ENCODE results near the gene GPM6B.

GPM6B gene

DNA sequence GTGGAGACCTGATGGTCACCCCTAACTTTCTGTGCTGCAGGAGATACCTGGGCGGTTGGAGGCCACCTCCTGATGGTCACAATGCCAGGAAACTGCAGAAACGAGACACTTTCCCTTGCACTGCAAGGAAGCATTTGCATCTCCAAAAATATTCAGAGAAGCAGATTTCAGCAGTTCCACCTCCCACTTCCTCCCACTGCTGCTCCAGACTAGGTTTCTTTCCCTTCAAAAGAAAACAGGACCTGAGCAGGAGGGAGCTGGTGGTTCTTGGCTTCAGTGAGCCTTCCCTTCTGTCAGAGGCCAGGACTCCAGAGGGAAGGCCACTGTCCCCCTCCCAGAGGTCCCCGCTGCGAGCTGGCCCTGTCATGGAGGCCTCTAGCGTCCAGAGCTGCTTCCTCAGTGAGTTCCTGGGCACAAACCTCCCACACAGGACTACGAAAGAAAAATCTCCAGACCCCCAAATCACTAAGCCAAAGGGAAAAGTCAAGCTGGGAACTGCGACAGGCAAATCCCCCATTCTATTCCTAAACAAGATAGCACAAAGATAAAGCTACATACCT, 35.9 kb downstream of the GPM6B start:
- Histone ChIP-seq H4K20me1 (ENCODE audit: low read depth, low read length) (no peaks in the 10 kb centered on the region), H3K9me2 (replicated peaks; ENCODE audit: insufficient read depth, low read length) (no peaks in the 10 kb centered on the region), H3K27ac (ENCODE audit: low read depth, low read length) (no peak overlapping the region)

DNA sequence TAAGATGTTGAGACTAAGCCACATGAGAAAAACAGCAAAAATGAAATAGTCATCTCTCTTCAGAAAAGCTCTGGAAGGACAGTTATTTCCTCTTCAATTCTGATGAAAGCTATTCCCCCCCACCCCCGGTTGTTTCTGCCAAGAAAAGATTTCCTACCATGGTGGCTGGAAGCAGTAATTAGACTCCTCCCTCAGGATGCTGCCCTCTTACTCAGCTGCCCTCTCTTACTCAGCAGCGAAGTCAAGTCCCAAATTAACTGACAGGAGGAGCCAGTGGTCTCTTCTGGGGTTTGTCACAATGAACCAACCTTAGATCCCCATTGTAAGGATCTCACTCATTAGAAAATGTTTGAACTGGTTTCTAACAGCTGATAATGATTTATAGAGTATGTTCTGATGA, 38.0 kb downstream of the GPM6B start:
- H3K9me2 ChIP-seq (replicated peaks; ENCODE audit: insufficient read depth, low read length): no peaks in the 10 kb centered on the region
- TF ChIP-seq, protein P1, sequence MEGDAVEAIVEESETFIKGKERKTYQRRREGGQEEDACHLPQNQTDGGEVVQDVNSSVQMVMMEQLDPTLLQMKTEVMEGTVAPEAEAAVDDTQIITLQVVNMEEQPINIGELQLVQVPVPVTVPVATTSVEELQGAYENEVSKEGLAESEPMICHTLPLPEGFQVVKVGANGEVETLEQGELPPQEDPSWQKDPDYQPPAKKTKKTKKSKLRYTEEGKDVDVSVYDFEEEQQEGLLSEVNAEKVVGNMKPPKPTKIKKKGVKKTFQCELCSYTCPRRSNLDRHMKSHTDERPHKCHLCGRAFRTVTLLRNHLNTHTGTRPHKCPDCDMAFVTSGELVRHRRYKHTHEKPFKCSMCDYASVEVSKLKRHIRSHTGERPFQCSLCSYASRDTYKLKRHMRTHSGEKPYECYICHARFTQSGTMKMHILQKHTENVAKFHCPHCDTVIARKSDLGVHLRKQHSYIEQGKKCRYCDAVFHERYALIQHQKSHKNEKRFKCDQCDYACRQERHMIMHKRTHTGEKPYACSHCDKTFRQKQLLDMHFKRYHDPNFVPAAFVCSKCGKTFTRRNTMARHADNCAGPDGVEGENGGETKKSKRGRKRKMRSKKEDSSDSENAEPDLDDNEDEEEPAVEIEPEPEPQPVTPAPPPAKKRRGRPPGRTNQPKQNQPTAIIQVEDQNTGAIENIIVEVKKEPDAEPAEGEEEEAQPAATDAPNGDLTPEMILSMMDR (IDR thresholded peaks at IDR 0.05; ENCODE audit: insufficient read depth, low read length, poor library complexity, severe bottlenecking): no peak
- no peak for TF ChIP-seq EZH2phosphoT487 (conservative IDR thresholded peaks at IDR 0.05; ENCODE audit: low read length)
- H2AFZ ChIP-seq (ENCODE audit: low read depth, low read length, severe bottlenecking): no peak overlapping the region
- no peaks in the 10 kb centered on the region for H4K20me1 ChIP-seq (ENCODE audit: low read depth, low read length)
- no peaks in the 10 kb centered on the region for H3K9me3 ChIP-seq (ENCODE audit: insufficient read depth, low read length)
- H3K4me3 ChIP-seq (ENCODE audit: insufficient read depth, low read length, poor library complexity, severe bottlenecking): no peak overlapping the region
- no peak overlapping the region for H3K27ac ChIP-seq (ENCODE audit: low read depth, low read length)
- no peak overlapping the region for H3K9ac ChIP-seq (ENCODE audit: low read length)
- H3K36me3 ChIP-seq (ENCODE audit: low read length): no peaks in the 10 kb centered on the region
- H3K4me2 ChIP-seq (ENCODE audit: low read depth, low read length, poor library complexity, severe bottlenecking): no peak overlapping the region
- H3K79me2 ChIP-seq (ENCODE audit: insufficient read depth, low read length): no peaks in the 10 kb centered on the region
- no peaks in the 10 kb centered on the region; the same call in 1 of the 2 replicates for H3F3A ChIP-seq (ENCODE audit: insufficient read depth)
- H3K27me3 ChIP-seq (ENCODE audit: low read length): no peaks in the 10 kb centered on the region

More for the DNA sequence above, 35.9 kb downstream of the GPM6B start:
- H3K9ac ChIP-seq (ENCODE audit: low read length): no peak overlapping the region
- TF ChIP-seq EZH2phosphoT487 (conservative IDR thresholded peaks at IDR 0.05; ENCODE audit: low read length): no peak
- TF ChIP-seq, protein P1 (IDR thresholded peaks at IDR 0.05; ENCODE audit: insufficient read depth, low read length, poor library complexity, severe bottlenecking): no peak
- no peaks in the 10 kb centered on the region for H3K79me2 ChIP-seq (ENCODE audit: insufficient read depth, low read length)
- no peaks in the 10 kb centered on the region for H3K27me3 ChIP-seq (ENCODE audit: low read length)
- H3K4me2 ChIP-seq (ENCODE audit: low read depth, low read length, poor library complexity, severe bottlenecking): no peak overlapping the region
- H3K36me3 ChIP-seq (ENCODE audit: low read length): no peaks in the 10 kb centered on the region
- no peak overlapping the region for H3K4me3 ChIP-seq (ENCODE audit: insufficient read depth, low read length, poor library complexity, severe bottlenecking)
- no peaks in the 10 kb centered on the region for H3K9me3 ChIP-seq (ENCODE audit: insufficient read depth, low read length)
- H3F3A ChIP-seq (ENCODE audit: insufficient read depth): no peaks in the 10 kb centered on the region; the same call in 1 of the 2 replicates
- no peak overlapping the region for H2AFZ ChIP-seq (ENCODE audit: low read depth, low read length, severe bottlenecking)

GRCh38 chrX:13776387-13776786, 40.5 kb downstream of the GPM6B start:
- H3K27me3 ChIP-seq (ENCODE audit: low read length): no peaks in the 10 kb centered on the region
- H3K36me3 ChIP-seq (ENCODE audit: low read length): no peaks in the 10 kb centered on the region; the same call in 1 of the 2 replicates
- no peaks in the 10 kb centered on the region; the same call in 1 of the 2 replicates for H3F3A ChIP-seq (ENCODE audit: insufficient read depth)

More at GRCh38 chrX:13776387-13776786, 40.5 kb downstream of the GPM6B start:
- Histone ChIP-seq H3K79me2 (ENCODE audit: insufficient read depth, low read length) (no peaks in the 10 kb centered on the region), H3K9ac (ENCODE audit: low read length) (no peak overlapping the region), H3K27ac (ENCODE audit: low read depth, low read length) (no peak overlapping the region), H2AFZ (ENCODE audit: low read depth, low read length, severe bottlenecking) (no peak overlapping the region), H3K4me3 (ENCODE audit: insufficient read depth, low read length, poor library complexity, severe bottlenecking) (no peak overlapping the region), H3K9me3 (ENCODE audit: insufficient read depth, low read length) (no peaks in the 10 kb centered on the region), H3K9me2 (replicated peaks; ENCODE audit: insufficient read depth, low read length) (no peaks in the 10 kb centered on the region), H3K4me2 (ENCODE audit: low read depth, low read length, poor library complexity, severe bottlenecking) (no peak overlapping the region), H4K20me1 (ENCODE audit: low read depth, low read length) (no peaks in the 10 kb centered on the region)
- no peak for TF ChIP-seq EZH2phosphoT487 (conservative IDR thresholded peaks at IDR 0.05; ENCODE audit: low read length)
- TF ChIP-seq, protein P1 (IDR thresholded peaks at IDR 0.05; ENCODE audit: insufficient read depth, low read length, poor library complexity, severe bottlenecking): no peak
